ENCODE measurements around the gene FAM50B.

DNA sequence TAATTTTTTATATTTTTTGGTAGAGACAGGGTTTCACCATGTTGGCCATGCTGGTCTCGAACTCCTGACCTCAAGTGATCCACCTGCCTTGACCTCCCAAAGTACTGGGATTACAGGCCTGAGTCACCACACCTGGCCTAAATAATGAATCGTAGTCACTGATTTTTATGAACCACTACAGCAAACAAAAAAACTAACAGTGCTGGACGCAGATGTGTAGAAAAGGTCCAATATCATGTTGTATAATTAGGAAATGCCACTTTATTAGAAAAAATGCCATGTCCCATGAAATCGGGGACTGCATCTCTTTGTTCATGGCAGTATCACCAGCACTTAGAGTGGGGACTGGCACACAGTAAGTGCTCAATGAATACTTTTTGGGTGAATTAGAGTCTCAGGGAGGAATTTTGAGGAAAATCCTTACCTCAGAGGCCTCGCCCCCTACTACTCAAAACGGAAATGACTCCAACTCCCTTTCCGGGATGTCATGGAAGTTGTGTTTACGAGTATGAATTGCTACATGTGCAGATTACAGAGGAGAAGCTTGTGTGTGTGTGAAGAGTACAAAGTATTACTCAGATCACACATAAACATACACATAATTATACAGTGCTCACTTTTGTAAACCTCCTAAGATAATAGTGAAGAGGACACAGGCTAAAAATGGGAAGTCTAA, 43.6 kb upstream of the FAM50B start:
- TF ChIP-seq, protein P1, sequence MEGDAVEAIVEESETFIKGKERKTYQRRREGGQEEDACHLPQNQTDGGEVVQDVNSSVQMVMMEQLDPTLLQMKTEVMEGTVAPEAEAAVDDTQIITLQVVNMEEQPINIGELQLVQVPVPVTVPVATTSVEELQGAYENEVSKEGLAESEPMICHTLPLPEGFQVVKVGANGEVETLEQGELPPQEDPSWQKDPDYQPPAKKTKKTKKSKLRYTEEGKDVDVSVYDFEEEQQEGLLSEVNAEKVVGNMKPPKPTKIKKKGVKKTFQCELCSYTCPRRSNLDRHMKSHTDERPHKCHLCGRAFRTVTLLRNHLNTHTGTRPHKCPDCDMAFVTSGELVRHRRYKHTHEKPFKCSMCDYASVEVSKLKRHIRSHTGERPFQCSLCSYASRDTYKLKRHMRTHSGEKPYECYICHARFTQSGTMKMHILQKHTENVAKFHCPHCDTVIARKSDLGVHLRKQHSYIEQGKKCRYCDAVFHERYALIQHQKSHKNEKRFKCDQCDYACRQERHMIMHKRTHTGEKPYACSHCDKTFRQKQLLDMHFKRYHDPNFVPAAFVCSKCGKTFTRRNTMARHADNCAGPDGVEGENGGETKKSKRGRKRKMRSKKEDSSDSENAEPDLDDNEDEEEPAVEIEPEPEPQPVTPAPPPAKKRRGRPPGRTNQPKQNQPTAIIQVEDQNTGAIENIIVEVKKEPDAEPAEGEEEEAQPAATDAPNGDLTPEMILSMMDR (IDR thresholded peaks at IDR 0.05; ENCODE audit: low read depth, low read length, poor library complexity, severe bottlenecking): no peak
- TF ChIP-seq EZH2phosphoT487 (IDR thresholded peaks at IDR 0.05; ENCODE audit: borderline replicate concordance, low read length): no peak
